ENCODE results near the gene FAM241A.
A peak's percentile ranks its signal among the peaks of the same experiment; 100 is the strongest.
"Not testable (repeated sequence)": the region's sequence is repeated elsewhere in the genome, so short reads cannot be mapped to it uniquely, and the experiment has no call there.

The FAM241A gene

GRCh38 chr4:112175840-112176239 lies 30.6 kb downstream of the FAM241A start:
- no peak for DNase-seq

DNA sequence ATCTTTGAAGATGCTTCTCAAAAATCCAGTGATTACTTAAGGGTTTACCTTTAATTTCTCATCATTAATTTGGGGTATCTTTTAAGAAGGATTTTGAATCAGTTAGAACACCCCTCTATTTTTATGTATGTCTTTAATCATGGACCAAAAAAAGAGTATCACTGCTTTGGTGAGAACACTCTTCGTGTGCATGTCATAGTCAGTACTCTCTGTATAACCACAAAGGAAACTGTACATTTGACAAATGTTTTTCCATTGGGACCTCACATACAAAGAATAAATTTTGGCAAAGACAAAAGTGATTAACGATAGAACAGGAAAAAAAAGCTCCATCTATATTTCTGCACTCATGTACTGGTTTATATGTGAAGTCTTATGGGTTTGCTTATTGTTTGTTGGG lies 31.3 kb downstream of the FAM241A start:
- DNase-seq = no peak

DNA sequence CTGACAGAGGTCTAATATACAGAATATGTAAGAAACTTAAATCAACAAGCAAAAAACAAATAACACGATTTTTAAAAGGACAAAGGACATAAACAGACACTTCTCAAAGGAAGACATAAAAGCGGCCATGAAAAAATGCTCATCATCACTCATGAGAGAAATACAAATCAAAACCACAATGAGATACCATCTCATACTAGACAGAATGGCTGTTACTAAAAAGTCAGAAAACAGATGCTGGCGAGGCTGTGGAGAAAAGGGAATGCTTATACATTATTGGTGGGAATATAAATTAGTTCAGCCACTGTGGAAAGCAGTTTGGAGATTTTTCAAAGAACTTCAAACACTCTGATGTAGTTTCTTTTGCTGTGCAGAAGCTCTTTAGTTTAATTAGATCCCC lies 33.5 kb downstream of the FAM241A start:
- DNase-seq = not testable (repeated sequence)

DNA sequence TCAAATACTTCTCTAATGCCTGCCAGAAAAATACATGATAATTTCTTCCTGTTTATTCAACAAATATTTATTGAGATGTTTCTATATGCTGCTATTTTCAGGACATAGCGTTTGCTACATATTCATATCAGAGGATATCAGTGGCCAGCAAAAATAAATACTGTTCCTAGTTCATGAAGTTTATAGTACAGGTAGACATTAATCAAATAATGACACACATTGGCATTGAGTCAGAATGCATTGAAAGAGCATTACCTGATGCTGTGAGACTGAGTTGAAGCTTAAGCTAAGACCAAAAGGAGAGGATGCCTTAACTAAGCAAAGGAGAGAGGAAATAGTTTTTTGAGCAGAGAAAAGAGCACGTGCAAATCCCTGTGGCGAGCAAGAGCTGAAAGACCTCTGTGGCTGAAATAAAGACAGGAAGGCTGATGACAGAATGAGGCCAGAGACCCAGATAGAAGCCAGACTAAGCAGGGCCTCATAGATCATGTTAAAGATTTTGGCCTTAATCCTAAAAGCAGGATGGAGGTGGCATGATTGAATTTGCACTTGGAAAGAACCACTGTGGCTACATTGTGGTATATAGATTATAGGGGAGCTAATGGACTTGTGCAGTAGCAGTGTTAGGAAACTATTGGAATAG lies 36.2 kb downstream of the FAM241A start:
- DNase-seq = no peak

GRCh38 chr4:112182604-112183003 lies 37.4 kb downstream of the FAM241A start:
- no peak for DNase-seq

GRCh38 chr4:112183252-112183651 lies 38.0 kb downstream of the FAM241A start:
- DNase-seq = no peak

GRCh38 chr4:112184438-112184837 lies 39.2 kb downstream of the FAM241A start:
- no peak for DNase-seq

DNA sequence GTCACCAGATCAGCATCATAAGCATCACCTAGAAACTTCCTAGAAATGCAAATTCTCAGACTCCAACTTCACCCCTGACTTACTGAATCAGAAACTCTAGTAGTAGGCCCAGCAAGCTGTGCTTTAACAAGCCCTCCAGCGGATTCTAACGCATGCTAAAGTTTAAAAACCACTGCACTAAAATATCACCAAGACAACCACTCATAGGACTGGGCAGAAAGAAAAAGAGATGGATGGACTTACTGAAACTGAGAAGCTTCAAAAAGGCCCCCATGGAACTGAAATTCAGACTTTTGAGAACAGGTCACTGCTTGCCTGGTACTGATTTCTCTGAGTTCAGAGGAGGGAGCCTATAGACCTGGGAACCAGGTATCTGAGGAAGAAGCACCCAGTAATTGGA lies 40.1 kb downstream of the FAM241A start:
- DNase-seq = no peak

DNA sequence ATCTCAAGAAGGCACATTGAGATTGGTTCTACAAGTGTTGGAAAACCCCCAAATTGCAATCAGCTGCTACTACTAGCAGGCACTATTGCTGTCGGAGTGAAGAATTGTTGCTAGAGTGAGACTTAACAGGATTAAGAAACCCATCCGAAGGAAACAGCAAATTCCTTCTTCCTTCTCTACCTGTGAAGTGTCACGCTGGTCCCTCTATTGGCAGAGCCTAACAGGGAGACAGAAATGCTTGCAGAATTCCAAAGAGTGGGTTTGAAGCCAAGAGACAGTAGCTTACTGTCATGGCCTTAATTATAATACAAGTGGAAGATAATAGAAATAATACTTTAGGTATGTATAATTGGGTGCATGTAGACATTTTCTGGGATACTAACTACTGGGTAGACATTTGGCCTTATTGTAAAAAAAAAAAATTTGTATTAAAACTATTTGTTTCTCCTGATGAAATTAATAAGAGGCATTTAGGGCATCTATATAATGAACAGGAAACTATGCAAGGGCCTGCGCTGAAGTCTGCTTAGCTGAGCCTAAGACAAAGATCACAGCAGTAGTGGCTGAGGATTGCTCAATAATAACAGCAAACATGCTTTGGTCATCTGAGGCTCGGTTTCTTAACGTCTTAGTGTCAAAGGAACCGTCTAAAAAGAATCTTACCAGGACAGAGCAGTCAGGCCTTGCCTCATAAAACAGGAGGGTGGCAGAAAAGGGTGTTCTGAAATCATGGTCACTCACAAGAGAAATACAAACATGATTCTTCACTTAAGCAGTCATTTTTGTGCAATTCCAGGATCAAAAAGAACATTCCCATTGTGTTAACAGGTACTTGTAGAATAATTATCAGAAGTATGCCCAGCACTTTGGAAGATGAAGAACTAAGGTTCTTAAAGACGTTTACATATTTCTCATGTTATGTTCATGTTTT lies 40.8 kb downstream of the FAM241A start:
- DNase-seq = no peak

GRCh38 chr4:112189754-112190153 lies 44.5 kb downstream of the FAM241A start:
- DNase-seq = no peak

DNA sequence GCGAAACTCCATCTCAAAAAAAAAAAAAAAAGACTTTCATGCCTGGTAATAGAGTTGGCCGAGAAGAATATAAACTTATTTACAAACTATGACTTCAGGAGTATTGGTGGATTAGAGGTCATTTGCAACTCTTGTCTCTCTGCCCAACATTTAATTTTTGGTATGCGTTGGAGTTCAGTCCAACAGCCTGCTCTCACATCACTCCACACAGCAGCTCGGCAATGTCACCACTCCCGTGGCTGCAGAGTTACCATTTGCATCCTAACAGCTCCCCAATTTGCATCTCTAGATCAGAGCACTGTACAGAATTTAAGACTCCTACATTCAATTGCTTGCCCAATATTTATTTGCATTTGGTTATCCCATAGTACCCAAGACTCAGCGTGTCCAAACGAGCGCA lies 45.4 kb downstream of the FAM241A start:
- DNase-seq = no peak

GRCh38 chr4:112196461-112196860 lies 51.2 kb downstream of the FAM241A start:
- no peak for DNase-seq

DNA sequence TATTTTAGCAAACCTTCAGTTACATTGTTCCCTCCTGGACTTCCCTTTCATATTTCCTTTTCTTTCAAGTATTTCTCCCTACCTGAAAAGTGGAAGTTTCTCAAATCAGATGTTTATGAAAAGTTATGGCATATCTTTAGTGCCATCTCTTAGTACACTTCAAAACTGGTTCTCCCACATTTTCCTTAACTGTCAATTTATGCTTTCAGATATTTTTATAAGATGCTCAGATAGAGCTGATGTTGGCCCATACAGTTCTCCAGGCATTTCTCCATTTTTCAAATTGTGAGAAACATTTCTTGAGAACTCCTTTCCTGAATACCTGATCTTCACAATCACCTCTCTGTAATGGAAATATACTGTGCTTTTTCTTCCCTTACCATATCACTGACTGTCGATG lies 53.8 kb downstream of the FAM241A start:
- DNase-seq = no peak

GRCh38 chr4:112201915-112202505 lies 56.8 kb downstream of the FAM241A start:
- no peak for DNase-seq

DNA sequence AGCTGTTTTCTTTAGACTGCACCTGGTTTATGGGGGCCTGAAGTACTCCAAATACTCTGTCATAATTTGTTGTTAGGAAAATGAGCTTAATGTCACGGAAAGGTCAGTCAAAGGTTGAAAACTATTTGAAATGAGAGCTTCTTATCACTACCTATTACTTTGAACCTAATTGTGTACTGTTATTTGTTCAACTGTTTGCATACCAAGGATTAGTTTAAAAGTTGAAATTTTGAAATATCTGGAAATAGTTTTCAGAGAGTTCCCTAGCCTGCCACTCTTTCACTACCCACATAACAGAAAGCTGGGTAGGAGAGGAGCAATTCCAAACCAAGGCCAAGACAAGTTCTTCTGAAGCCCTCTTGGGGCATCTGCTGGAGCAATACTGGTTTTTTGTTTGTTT lies 58.3 kb downstream of the FAM241A start:
- DNase-seq = no peak

DNA sequence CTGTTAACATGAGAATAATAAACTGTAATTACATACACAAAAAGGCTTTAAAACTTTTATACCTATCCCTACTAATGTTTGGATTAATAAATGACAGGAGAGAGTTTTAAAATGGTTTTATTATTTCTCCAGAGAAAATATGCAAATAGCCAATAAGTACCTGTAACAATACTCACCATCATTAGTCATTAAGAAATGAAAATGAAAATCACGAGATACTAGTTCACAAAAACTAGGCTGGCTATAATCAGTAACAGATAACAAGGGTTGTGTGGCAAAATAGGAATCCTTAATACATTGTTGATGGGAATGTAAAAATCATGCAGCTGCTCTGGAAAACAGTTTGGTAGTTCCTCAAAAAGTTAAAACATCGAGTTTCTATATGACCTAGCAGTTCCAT lies 61.2 kb downstream of the FAM241A start:
- DNase-seq = no peak

- DNase-seq = not testable (repeated sequence)
Measured at GRCh38 chr4:112208137-112209095, 63.2 kb downstream of the FAM241A start.

- DNase-seq = no peak
Measured at GRCh38 chr4:112210777-112211176, 65.5 kb downstream of the FAM241A start.

- no peak for DNase-seq
Measured at GRCh38 chr4:112213091-112213490, 67.8 kb downstream of the FAM241A start.

DNA sequence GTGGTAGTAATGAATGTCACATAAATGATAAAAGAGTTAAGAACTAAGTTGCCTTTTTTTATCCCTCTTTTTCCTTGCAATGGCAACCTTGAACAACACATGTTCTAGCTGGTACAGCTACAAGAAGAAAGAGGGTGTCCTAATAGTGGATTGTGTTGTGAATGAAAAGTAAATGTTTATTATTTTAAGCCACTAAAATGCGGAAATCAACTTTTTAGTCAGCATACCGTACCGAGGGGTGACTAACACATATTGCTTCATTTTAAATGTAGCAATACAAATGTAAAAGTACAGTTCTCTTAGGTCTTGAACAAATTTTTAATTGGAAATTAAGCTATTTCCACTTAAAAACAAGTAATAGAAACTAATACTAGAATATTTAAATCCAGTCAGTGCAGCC lies 68.6 kb downstream of the FAM241A start:
- DNase-seq = no peak

GRCh38 chr4:112214390-112215264 lies 69.4 kb downstream of the FAM241A start:
- DNase-seq = peak; percentile 38
